Mesendoderm (in vitro differentiated cells): Measurements from ENCODE around the gene ZNF280B.
"Not testable (repeated sequence)": the region's sequence is repeated elsewhere in the genome, so short reads cannot be mapped to it uniquely, and the experiment has no call there.

Source experiments
- DNase-seq: peaks from one replicate; pipeline ENCODE4 v3.0.0; 2013
- H2AK5ac ChIP-seq: 2 replicates; pipeline ENCODE4 v1.6.1; 2013; ENCODE audit warnings: low read length, inconsistent platforms
- H2BK120ac ChIP-seq: 2 replicates; pipeline ENCODE4 v1.6.1; 2013; ENCODE audit warnings: low read depth, mild to moderate bottlenecking, low read length, moderate library complexity, mixed read lengths
- H2BK15ac ChIP-seq: replicated peaks from 2 replicates; pipeline ENCODE4 v1.6.1; 2013; ENCODE audit warnings: low read depth, mild to moderate bottlenecking, moderate library complexity
- H2BK5ac ChIP-seq: 2 replicates; pipeline ENCODE4 v1.6.1; 2013; ENCODE audit warnings: low read length, inconsistent platforms
- H3K18ac ChIP-seq: 2 replicates; pipeline ENCODE4 v1.6.1; 2013; ENCODE audit warnings: mild to moderate bottlenecking, low read length, mixed read lengths
- H3K23ac ChIP-seq: one replicate; pipeline ENCODE4 v1.6.1; 2013; ENCODE audit warnings: low read length
- H3K27ac ChIP-seq: 2 replicates; pipeline ENCODE4 v1.5.1; 2013; ENCODE audit warnings: low read depth, mild to moderate bottlenecking, inconsistent platforms, low read length, moderate library complexity
- H3K27me3 ChIP-seq: 2 replicates; pipeline ENCODE4 v1.6.1; 2013; ENCODE audit warnings: low read length, control low read depth, mild to moderate bottlenecking, inconsistent platforms; ENCODE audit not compliant: insufficient read depth, poor library complexity
- H3K36me3 ChIP-seq: 2 replicates; pipeline ENCODE4 v1.6.1; 2013; ENCODE audit warnings: low read length, inconsistent platforms; ENCODE audit not compliant: control insufficient read depth, insufficient read depth
- H3K4ac ChIP-seq: one replicate; pipeline ENCODE4 v1.6.1; 2013; ENCODE audit warnings: low read depth, mild to moderate bottlenecking, low read length, moderate library complexity
- H3K4me1 ChIP-seq: 2 replicates; pipeline ENCODE4 v1.6.1; 2013; ENCODE audit warnings: low read depth, low read length, inconsistent platforms; ENCODE audit not compliant: control insufficient read depth
- H3K4me2 ChIP-seq: 2 replicates; pipeline ENCODE4 v1.6.1; 2013; ENCODE audit warnings: low read length
- H3K4me3 ChIP-seq: 2 replicates; pipeline ENCODE4 v1.5.1; 2013; ENCODE audit warnings: mild to moderate bottlenecking, low read length
- H3K56ac ChIP-seq: one replicate; pipeline ENCODE4 v1.6.1; 2013; ENCODE audit warnings: low read length
- H3K79me1 ChIP-seq: 2 replicates; pipeline ENCODE4 v1.6.1; 2013; ENCODE audit warnings: low read length, inconsistent platforms
- H3K79me2 ChIP-seq: 2 replicates; pipeline ENCODE4 v1.6.1; 2013; ENCODE audit warnings: mild to moderate bottlenecking, low read length; ENCODE audit not compliant: control insufficient read depth, insufficient read depth
- H3K9ac ChIP-seq: 2 replicates; pipeline ENCODE4 v1.6.1; 2013; ENCODE audit warnings: low read length, inconsistent platforms
- H4K5ac ChIP-seq: one replicate; pipeline ENCODE4 v1.6.1; 2013; ENCODE audit warnings: low read length
- H4K8ac ChIP-seq: one replicate; pipeline ENCODE4 v1.6.1; 2013; ENCODE audit warnings: low read depth, mild to moderate bottlenecking, control low read depth, low read length, moderate library complexity
- WGBS: extraction: QIAGEN DNeasy Blood & Tissue Kit; methylation state at CpG from one replicate; pipeline ENCODE4 v1.1.7; 2013; ENCODE audit warnings: low lambda C conversion rate, missing lambda C conversion rate; ENCODE audit not compliant: insufficient coverage; ENCODE audit errors: extremely low coverage; 5-methylcytosine and 5-hydroxymethylcytosine counted together

Gene ZNF280B

DNA sequence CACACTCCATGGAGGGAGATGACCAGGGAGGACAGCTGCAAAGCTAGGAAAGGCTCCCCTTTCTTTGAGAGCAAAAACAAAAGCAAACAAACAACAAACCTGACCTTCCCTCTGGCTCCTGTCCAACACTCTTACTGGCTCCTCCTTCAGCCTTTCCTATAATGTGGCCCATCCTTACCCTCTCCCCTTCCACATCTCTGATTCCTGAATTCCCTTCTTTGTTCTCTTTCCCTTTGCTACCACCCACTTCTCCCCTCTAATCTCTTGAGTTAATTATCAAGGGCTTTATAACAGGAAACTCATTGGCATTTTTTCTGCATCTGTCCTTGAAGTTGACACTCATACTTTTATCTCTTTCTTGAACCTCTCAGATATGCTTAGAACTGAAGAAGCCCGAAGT is 56.3 kb downstream of the ZNF280B start:
- no peak overlapping the region for H4K8ac ChIP-seq
- H3K56ac ChIP-seq: no peak overlapping the region
- no peaks in the 10 kb centered on the region for H3K27me3 ChIP-seq
- no peak overlapping the region for H2AK5ac ChIP-seq
- no peak overlapping the region for H4K5ac ChIP-seq
- no peak overlapping the region for H3K4me3 ChIP-seq
- WGBS: no CpG with 5 or more reads among the region's 1 CpG
- no peak overlapping the region for H3K4me2 ChIP-seq
- H3K23ac ChIP-seq: no peak overlapping the region
- H3K18ac ChIP-seq: no peak overlapping the region
- no peak overlapping the region for H2BK5ac ChIP-seq
- H2BK15ac ChIP-seq: no peak overlapping the region
- H3K4me1 ChIP-seq: no peaks in the 10 kb centered on the region
- H3K79me2 ChIP-seq: no peaks in the 10 kb centered on the region
- no peak overlapping the region for H3K27ac ChIP-seq
- no peaks in the 10 kb centered on the region for H3K36me3 ChIP-seq
- no peak overlapping the region for H3K4ac ChIP-seq
- no peaks in the 10 kb centered on the region for H3K79me1 ChIP-seq
- no peak overlapping the region for H2BK120ac ChIP-seq
- no peak for DNase-seq
- no peak overlapping the region for H3K9ac ChIP-seq

DNA sequence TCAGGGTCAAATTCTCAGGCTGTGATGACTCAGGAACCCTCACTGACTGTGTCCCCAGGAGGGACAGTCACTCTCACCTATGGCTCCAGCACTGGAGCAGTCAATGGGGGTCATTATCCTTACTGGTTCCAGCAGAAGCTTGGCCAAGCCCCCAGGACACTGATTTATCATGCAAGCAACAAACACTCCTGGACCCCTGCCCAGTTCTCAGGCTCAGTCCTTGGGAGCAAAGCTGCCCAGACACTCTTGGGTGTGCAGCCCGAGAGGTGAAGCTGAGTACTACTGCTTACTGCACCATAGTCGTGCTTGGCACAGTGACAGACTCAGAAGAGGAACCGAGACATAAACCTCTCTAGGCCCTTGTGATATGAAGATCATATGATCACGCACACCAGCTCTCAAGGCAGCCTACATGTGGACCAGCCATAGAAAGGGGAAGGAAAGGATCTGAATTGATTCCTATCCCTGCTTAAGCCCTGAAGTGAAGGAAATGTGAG is 58.2 kb downstream of the ZNF280B start:
- no peak overlapping the region for H3K27ac ChIP-seq
- no peak overlapping the region for H3K18ac ChIP-seq
- H3K56ac ChIP-seq: no peak overlapping the region
- H3K36me3 ChIP-seq: no peaks in the 10 kb centered on the region
- no peak overlapping the region for H2BK5ac ChIP-seq
- no peak overlapping the region for H4K5ac ChIP-seq
- H3K4ac ChIP-seq: no peak overlapping the region
- no peaks in the 10 kb centered on the region for H3K79me2 ChIP-seq
- no peaks in the 10 kb centered on the region for H3K79me1 ChIP-seq
- no peak overlapping the region for H3K23ac ChIP-seq
- no peak overlapping the region for H2BK15ac ChIP-seq
- H4K8ac ChIP-seq: no peak overlapping the region
- DNase-seq: no peak
- no peak overlapping the region for H3K4me3 ChIP-seq
- H3K4me2 ChIP-seq: no peak overlapping the region
- no peak overlapping the region for H2AK5ac ChIP-seq
- H3K9ac ChIP-seq: no peak overlapping the region
- no peaks in the 10 kb centered on the region for H3K27me3 ChIP-seq
- H2BK120ac ChIP-seq: no peak overlapping the region
- WGBS: no CpG with 5 or more reads among the region's 4 CpGs
- H3K4me1 ChIP-seq: no peaks in the 10 kb centered on the region

GRCh38 chr22:22449819-22450218 is 58.7 kb downstream of the ZNF280B start:
- DNase-seq: no peak
- Histone ChIP-seq H3K4ac (no peak overlapping the region), H2AK5ac (no peak overlapping the region), H3K23ac (no peak overlapping the region), H3K36me3 (no peaks in the 10 kb centered on the region), H3K9ac (no peak overlapping the region), H4K5ac (no peak overlapping the region), H3K56ac (no peak overlapping the region), H3K79me1 (no peaks in the 10 kb centered on the region), H3K18ac (no peak overlapping the region), H3K27ac (no peak overlapping the region), H2BK15ac (no peak overlapping the region), H3K4me2 (no peak overlapping the region), H4K8ac (no peak overlapping the region), H3K4me1 (no peaks in the 10 kb centered on the region), H2BK120ac (no peak overlapping the region), H3K79me2 (no peaks in the 10 kb centered on the region), H2BK5ac (no peak overlapping the region), H3K4me3 (no peak overlapping the region), H3K27me3 (no peaks in the 10 kb centered on the region)
- WGBS: no CpG with 5 or more reads among the region's 1 CpG

DNA sequence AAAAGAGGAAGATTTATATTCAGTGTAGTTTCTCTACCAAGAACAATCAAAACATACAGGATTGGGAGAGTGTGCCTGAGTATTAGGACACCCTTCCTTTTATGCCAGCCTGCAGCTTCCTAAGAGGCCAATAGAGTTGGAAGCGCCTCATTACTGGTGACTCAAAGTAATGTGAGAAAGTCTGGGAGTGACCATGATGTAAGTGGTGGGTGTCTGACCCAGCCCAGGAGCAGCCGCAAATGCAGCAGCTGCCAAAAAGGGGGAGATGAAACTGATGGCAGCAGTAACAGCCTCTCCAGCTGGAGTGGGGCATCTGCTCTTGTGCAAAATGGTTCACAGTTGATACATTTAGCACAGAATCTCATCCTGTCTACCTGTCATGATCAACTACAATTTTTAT is 62.0 kb downstream of the ZNF280B start:
- no peak for DNase-seq
- H3K23ac ChIP-seq: no peak overlapping the region

DNA sequence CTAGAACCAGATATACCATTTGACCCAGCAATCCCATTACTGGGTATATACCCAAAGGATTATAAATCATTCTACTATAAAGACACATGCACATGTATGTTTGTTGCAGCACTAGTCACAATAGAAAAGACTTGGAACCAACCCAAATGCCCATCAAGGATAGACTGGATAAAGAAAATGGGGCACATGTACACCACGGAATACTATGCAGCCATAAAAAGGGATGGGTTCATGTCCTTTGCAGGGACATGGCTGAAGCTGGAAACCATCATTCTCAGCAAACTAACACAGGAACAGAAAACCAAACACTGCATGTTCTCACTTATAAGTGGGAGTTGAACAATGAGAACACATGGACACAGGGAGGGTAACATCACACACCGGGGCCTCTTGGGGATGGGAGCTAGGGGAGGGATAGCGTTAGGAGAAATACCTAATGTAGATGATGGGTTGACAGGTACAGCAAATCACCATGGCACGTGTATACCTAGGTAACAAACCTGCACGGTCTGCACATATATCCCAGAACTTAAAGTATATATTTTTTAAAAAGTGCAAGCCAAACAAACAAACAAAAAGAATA is 64.4 kb downstream of the ZNF280B start:
- not testable (repeated sequence) for H3K27me3 ChIP-seq, H3K56ac ChIP-seq
- no CpG with 5 or more reads among the region's 5 CpGs for WGBS

More for the DNA sequence above, 62.0 kb downstream of the ZNF280B start:
- Histone ChIP-seq H3K27ac (no peak overlapping the region), H3K4ac (no peak overlapping the region), H3K9ac (no peak overlapping the region), H3K79me1 (no peaks in the 10 kb centered on the region), H3K27me3 (no peaks in the 10 kb centered on the region), H2AK5ac (no peak overlapping the region), H4K8ac (no peak overlapping the region), H2BK120ac (no peak overlapping the region), H2BK15ac (no peak overlapping the region), H3K36me3 (no peaks in the 10 kb centered on the region), H3K4me1 (no peaks in the 10 kb centered on the region), H3K4me3 (no peak overlapping the region), H3K56ac (no peak overlapping the region), H3K4me2 (no peak overlapping the region), H3K79me2 (no peaks in the 10 kb centered on the region), H4K5ac (no peak overlapping the region), H3K18ac (no peak overlapping the region), H2BK5ac (no peak overlapping the region)
- WGBS: no CpG with 5 or more reads among the region's 2 CpGs

More for the DNA sequence above, 64.4 kb downstream of the ZNF280B start:
- H4K5ac ChIP-seq, H2BK120ac ChIP-seq, H3K18ac ChIP-seq, H3K36me3 ChIP-seq, H3K4me1 ChIP-seq, H3K4me3 ChIP-seq, H3K79me1 ChIP-seq, DNase-seq, H2BK15ac ChIP-seq, H4K8ac ChIP-seq, H3K23ac ChIP-seq, H3K4me2 ChIP-seq, H3K4ac ChIP-seq, H3K9ac ChIP-seq, H3K79me2 ChIP-seq, H2AK5ac ChIP-seq, H3K27ac ChIP-seq, H2BK5ac ChIP-seq: not testable (repeated sequence)
